ENCODE results near the gene NCEH1. TPM values are rescaled to one million over a fixed set of nuclear protein-coding genes. Genes with fewer than 3 reads are reported as not detected.

NCEH1 gene
- total and polyA plus RNA-seq, 2 of the 4 experiments (the other 2 are of a cell fraction): 22.3 to 23.3 TPM

GRCh38 chr3:172749230-172749965, 38.5 kb upstream of the NCEH1 start:
- no peaks in the 10 kb centered on the region for H3K9me1 ChIP-seq (ENCODE audit: insufficient read depth, low read length)
- peak overlapping the region; percentile 35 for H3K14ac ChIP-seq (replicated peaks; ENCODE audit: low read depth, low read length)
- peak overlapping the region; percentile 73 for H4K91ac ChIP-seq (ENCODE audit: insufficient read depth, low read depth, low read length)
- peaks cover 10 to 13% of the 10 kb centered on the region in 2 experiments for H3K79me1 ChIP-seq (ENCODE audit: low read depth in 1 of 2, low read length in 2 of 2)
- H3K18ac ChIP-seq (ENCODE audit: low read depth, low read length): peak overlapping the region; percentile 85; the same call in 1 of the 2 replicates
- no peak overlapping the region for H2AFZ ChIP-seq (replicated peaks; ENCODE audit: low read length, poor library complexity)
- H2BK5ac ChIP-seq (ENCODE audit: low read depth, low read length, poor library complexity, severe bottlenecking): peak overlapping the region; percentile 73
- dilution Hi-C loops (cut with HindIII; ENCODE audit: low sequenced_read_pairs, unreplicated experiment) (no loop called here), intact Hi-C loops (cut with micrococcal nuclease) (no loop called here), in situ Hi-C loops (cut with MboI; ENCODE audit: low sequenced_read_pairs) (no loop called here)
- H3K4me1 ChIP-seq (ENCODE audit: control insufficient read depth, insufficient read depth, low read length): no peaks in the 10 kb centered on the region; the same call in 1 of the 2 replicates
- no peaks in the 10 kb centered on the region for H3K9me3 ChIP-seq (ENCODE audit: control insufficient read depth, insufficient read depth, low read length)
- 12% methylated on average over 3 of the region's 8 CpGs; no CpG with 5 or more reads in 1 of the 2 experiments for WGBS, 2 experiments (ENCODE audit: extremely low coverage in 2 of 2, insufficient read length in 1 of 2)
- H4K20me1 ChIP-seq (ENCODE audit: insufficient read depth, low read length): no peaks in the 10 kb centered on the region
- H3K23ac ChIP-seq (ENCODE audit: low read depth, low read length): peak overlapping the region; percentile 63; the same call in 1 of the 2 replicates
- DNase-seq (peak; percentile 96), ATAC-seq (ENCODE audit: low read depth) (peak; percentile 19; the same call in 1 of the 2 replicates)
- ChIA-PET POLR2A (ENCODE audit: unreplicated experiment) (interaction anchor here (0.6 kb wide), 1 partner anchor 15 kb away, joined by 8 read pairs; no protein-coding TSS in a partner anchor), CTCF (interaction anchor here (0.6 to 2.0 kb wide), 6 partner anchors 16 to 392 kb away, joined by 3 to 8 read pairs (median 4); no protein-coding TSS in a partner anchor)
- H3K36me3 ChIP-seq (ENCODE audit: control insufficient read depth, insufficient read depth, low read length): no peaks in the 10 kb centered on the region
- H2AK5ac ChIP-seq (ENCODE audit: low read depth, low read length): no peak overlapping the region
- H4K5ac ChIP-seq (ENCODE audit: low read depth, low read length): peak overlapping the region; percentile 53; the same call in 1 of the 2 replicates
- peak overlapping the region; percentile 88 for H2BK120ac ChIP-seq (ENCODE audit: low read depth, low read length)
- peak overlapping the region; percentile 64; the same call in 1 of the 2 replicates for H3K4ac ChIP-seq (ENCODE audit: low read depth, low read length)
- no TSS peak for BruUV-seq (replicated peaks)
- H2BK20ac ChIP-seq (ENCODE audit: low read depth, low read length): peak overlapping the region; percentile 94
- peak overlapping the region; percentile 49; the same call in 1 of the 2 replicates for H3K27ac ChIP-seq (ENCODE audit: insufficient read depth, low read length)
- peak overlapping the region; percentile 33; the same call in 1 of the 2 replicates for H3K9ac ChIP-seq (ENCODE audit: low read depth, low read length)
- H2BK15ac ChIP-seq (ENCODE audit: low read depth, low read length): peak overlapping the region; percentile 58; the same call in 2 of the 3 replicates
- H3K4me2 ChIP-seq (ENCODE audit: low read depth, low read length): peak overlapping the region; percentile 78
- no peaks in the 10 kb centered on the region for H3K27me3 ChIP-seq (ENCODE audit: control insufficient read depth, insufficient read depth, low read length)
- peak overlapping the region; percentile 67 for H3K56ac ChIP-seq (ENCODE audit: extremely low read depth, insufficient read depth, low read length)
- H4K8ac ChIP-seq (ENCODE audit: low read depth in 2 of 2, low read length in 2 of 2): peak overlapping the region; percentile 82 to 88
- H2AK9ac ChIP-seq (replicated peaks; ENCODE audit: low read depth, low read length, poor library complexity): no peak overlapping the region
- H3K4me3 ChIP-seq (ENCODE audit: insufficient read depth, low read depth, low read length): peak overlapping the region; percentile 10; the same call in 1 of the 2 replicates
- peak; percentile 60; the same call in 1 of the 2 replicates for TF ChIP-seq POLR2A (IDR thresholded peaks at IDR 0.05; ENCODE audit: low read depth, low read length)
- no peak for TF ChIP-seq MAFK (IDR thresholded peaks at IDR 0.05; ENCODE audit: low read depth, low read length)
- TF ChIP-seq ELK1 (IDR thresholded peaks at IDR 0.05; ENCODE audit: borderline replicate concordance, low read depth, low read length): no peak
- TF ChIP-seq RFX5 (IDR thresholded peaks at IDR 0.05; ENCODE audit: low read depth, low read length): no peak
- 0 out of 2 replicates have a peak, but pooled peaks have one; percentile 12 for TF ChIP-seq BHLHE40 (IDR thresholded peaks at IDR 0.05; ENCODE audit: low read depth, low read length)
- no peak for TF ChIP-seq CTCF (conservative IDR thresholded peaks at IDR 0.05; ENCODE audit: low read depth, low read length)

Measured in IMR-90 (cell line).